ENCODE results near the gene UGT1A8. TPM values are rescaled to one million over a fixed set of nuclear protein-coding genes. Genes with fewer than 3 reads are reported as not detected.

Gene UGT1A8
- total RNA-seq, 4 donors from 2014 or later, result 0.34 TPM; not detected in 3

DNA sequence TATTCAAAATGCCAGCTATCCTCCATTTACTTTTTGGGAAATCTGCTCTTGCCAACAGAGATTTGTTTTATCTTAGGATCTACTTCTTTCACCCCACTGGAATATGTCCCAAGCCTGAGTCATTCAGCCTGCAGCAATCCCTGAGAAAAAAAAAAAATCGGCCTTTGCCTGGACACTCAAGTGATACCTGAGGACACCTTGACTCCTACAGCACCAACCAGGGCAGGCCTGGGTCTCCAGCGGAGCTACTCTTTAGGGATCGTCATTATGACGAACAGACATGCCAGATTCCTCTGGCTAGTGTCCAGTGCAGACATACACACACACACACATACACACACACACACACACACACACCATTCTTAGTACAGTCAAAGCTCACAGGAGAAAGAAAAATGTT is 73.0 kb downstream of the UGT1A8 start:
- 35 to 42% methylated on average over 4 of the region's 4 CpGs for WGBS, 2 donors
- peak; percentile 63 to 75 for DNase-seq
- Histone ChIP-seq H3K27ac (peak overlapping the region in 1 of 3 donors; percentile 33), H3K4me1 (peaks cover 10 to 28% of the 10 kb centered on the region in 2 donors), H3K4me3 (replicated peaks in 1 of 3) (no peak overlapping the region), H3K9me3 (no peaks in the 10 kb centered on the region), H3K36me3 (no peaks in the 10 kb centered on the region), H3K27me3 (no peaks in the 10 kb centered on the region)
- TF ChIP-seq POLR2A (IDR thresholded peaks at IDR 0.05), result no peak
- TF ChIP-seq, protein P1, sequence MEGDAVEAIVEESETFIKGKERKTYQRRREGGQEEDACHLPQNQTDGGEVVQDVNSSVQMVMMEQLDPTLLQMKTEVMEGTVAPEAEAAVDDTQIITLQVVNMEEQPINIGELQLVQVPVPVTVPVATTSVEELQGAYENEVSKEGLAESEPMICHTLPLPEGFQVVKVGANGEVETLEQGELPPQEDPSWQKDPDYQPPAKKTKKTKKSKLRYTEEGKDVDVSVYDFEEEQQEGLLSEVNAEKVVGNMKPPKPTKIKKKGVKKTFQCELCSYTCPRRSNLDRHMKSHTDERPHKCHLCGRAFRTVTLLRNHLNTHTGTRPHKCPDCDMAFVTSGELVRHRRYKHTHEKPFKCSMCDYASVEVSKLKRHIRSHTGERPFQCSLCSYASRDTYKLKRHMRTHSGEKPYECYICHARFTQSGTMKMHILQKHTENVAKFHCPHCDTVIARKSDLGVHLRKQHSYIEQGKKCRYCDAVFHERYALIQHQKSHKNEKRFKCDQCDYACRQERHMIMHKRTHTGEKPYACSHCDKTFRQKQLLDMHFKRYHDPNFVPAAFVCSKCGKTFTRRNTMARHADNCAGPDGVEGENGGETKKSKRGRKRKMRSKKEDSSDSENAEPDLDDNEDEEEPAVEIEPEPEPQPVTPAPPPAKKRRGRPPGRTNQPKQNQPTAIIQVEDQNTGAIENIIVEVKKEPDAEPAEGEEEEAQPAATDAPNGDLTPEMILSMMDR (IDR thresholded peaks at IDR 0.05), result no peak
- intact Hi-C loops (cut with DNase I), result no loop called here

DNA sequence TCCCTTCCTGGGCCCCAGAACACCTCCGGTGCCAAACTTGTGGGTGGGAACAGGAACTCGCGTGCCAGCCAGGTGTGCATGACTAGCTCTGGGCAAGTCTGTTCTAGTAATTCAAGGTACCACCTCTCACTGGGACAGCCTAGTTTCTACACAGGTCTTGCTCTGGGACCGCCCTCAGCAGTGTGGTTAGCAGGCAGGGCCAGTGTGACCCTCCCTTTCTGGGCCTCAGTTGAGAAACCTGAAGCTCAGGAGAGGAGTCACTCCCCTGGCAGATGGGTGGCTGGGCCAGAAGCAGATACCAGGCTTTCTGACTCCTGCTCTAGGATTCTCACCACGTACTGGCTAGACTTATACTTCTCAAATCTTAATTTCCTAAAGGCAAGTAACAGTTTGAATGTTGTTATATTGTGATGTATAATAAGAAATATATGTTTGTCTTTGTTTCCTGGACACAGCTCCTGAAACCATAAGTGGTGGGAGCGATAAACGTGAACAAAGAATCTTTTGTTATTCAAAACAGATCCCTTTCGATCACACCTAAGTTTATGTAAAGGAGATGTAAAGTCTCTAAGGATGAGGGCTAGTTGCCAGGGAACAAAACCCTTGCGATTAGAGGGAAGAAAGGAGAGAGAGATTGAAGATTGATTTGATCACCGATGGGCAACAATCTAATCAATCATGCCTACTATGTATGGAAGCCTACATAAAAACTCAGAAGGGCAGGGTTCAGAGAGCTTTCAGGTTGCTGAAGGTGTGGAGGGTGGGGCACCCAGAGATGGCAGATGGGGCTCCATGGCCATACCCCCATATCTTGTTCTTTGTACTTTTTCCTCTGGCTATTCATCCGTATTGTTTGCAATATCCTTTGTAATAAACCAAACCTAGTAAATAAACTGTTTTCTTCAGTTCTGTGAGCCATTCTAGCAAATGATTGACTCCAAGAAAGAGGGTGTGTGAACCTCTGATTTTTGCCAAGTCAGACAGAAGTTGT is 74.3 kb downstream of the UGT1A8 start:
- Histone ChIP-seq H3K27me3 (no peaks in the 10 kb centered on the region), H3K9me3 (no peaks in the 10 kb centered on the region), H3K4me3 (replicated peaks in 1 of 3) (no peak overlapping the region), H3K27ac (no peak overlapping the region), H3K36me3 (no peaks in the 10 kb centered on the region), H3K4me1 (peaks cover 10 to 28% of the 10 kb centered on the region in 2 donors)
- DNase-seq, result peak in 1 of 2 donors; percentile 15
- TF ChIP-seq, protein P1 (IDR thresholded peaks at IDR 0.05), result no peak
- TF ChIP-seq POLR2A (IDR thresholded peaks at IDR 0.05), result no peak
- 89 to 92% methylated on average over 10 to 11 of the region's 11 CpGs for WGBS, 2 donors
- intact Hi-C loops (cut with DNase I), result no loop called here

DNA sequence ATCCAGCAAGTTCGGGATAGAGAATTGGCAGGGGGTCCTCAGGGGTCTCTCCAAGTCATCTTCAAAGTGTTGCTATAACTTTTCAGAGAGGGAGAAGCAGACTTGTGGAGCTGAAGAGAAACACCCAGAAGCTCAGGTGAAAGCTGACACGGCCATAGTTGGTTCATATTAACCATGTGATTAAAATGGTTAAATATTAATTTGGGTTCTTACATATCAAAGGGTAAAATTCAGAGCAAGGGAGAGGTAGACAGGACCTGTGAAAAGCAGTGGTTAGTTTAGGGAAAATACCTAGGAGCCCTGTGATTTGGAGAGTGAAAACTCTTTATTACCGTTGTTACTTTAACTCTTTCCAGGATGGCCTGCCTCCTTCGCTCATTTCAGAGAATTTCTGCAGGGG is 75.2 kb downstream of the UGT1A8 start, which contains the start of gene UGT1A6:
UGT1A6 (plus strand) TSS at position 243 of the 400 bp plus-strand sequence; CDS start at position 358, 115 bp downstream.
- TF ChIP-seq, protein P1 (IDR thresholded peaks at IDR 0.05), result no peak
- TF ChIP-seq POLR2A (IDR thresholded peaks at IDR 0.05), result no peak
- no peaks in the 10 kb centered on the region for H3K27me3 ChIP-seq
- no peak for DNase-seq
- peaks cover 10 to 28% of the 10 kb centered on the region in 2 donors for H3K4me1 ChIP-seq
- intact Hi-C loops (cut with DNase I), result no loop called here
- no peaks in the 10 kb centered on the region for H3K9me3 ChIP-seq
- peak within 1 kb of the TSS; percentile 1 to 31 (median 13) for H3K27ac ChIP-seq
- no peak within 1 kb of the TSS for H3K4me3 ChIP-seq (replicated peaks in 1 of 3)
- 91 to 93% methylated on average over 4 of the region's 4 CpGs for WGBS, 2 donors
- H3K36me3 ChIP-seq, result no peaks in the 10 kb centered on the region

DNA sequence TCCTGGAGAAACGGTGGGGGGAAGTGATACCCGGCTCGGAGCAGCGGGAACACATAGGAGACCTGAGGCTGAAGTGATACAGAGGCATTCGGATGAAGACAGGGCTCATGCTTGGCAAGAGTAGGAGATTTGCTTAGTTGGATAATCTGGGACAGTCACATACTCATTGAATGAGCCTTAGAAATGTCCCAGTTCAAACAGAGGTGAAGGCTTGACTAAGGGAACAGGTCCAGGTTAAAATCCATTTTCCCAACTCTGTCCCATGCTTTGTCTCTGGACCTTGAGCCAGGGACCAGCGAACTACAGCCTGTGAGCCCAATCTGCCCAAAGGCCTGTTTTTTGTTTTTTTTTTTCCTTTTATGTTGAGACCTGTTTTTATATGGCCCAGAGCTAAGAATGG is 76.5 kb downstream of the UGT1A8 start:
- Histone ChIP-seq H3K4me1 (peaks cover 21 to 33% of the 10 kb centered on the region in 2 donors), H3K27ac (peak overlapping the region; percentile 5 to 31 (median 13)), H3K27me3 (no peaks in the 10 kb centered on the region), H3K9me3 (no peaks in the 10 kb centered on the region), H3K36me3 (no peaks in the 10 kb centered on the region), H3K4me3 (replicated peaks in 1 of 3) (no peak overlapping the region)
- DNase-seq, result no peak
- WGBS, 2 donors, result 66 to 76% methylated on average over 6 of the region's 6 CpGs
- TF ChIP-seq, protein P1 (IDR thresholded peaks at IDR 0.05), result no peak
- TF ChIP-seq POLR2A (IDR thresholded peaks at IDR 0.05), result no peak
- intact Hi-C loops (cut with DNase I), result no loop called here

DNA sequence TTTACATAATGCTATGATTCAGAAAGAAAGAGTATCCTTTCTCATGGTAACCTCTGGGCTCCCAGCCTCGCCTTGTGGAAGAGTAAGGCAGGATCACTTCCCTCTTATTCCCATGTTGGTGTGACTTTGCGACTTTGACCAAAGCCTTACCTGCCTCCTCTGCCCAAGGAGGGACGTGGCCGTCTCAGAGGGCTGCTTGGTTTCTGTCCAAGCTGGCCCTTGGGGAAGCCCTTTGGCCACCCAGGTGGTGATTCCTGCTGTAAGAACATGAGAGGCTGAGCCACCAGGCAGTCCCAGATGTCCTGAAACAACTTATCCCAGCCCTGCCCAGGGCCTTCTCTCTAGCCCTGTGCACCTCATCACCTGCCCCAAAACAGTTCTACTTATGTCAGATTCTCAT is 81.3 kb downstream of the UGT1A8 start:
- Histone ChIP-seq H3K9me3 (no peaks in the 10 kb centered on the region), H3K4me1 (peaks cover 21 to 24% of the 10 kb centered on the region in 2 donors), H3K36me3 (no peaks in the 10 kb centered on the region), H3K27ac (peak overlapping the region; percentile 91 to 99 (median 96)), H3K27me3 (no peaks in the 10 kb centered on the region), H3K4me3 (replicated peaks in 1 of 3) (no peak overlapping the region)
- WGBS, 2 donors, result 83 to 96% methylated on average over 4 of the region's 4 CpGs
- no peak for DNase-seq
- intact Hi-C loops (cut with DNase I), result no loop called here
- TF ChIP-seq, protein P1 (IDR thresholded peaks at IDR 0.05), result no peak
- no peak for TF ChIP-seq POLR2A (IDR thresholded peaks at IDR 0.05)
